Aorta (tissue), 5 donors: ENCODE data around the gene VRK3. TPM values are rescaled to one million over a fixed set of nuclear protein-coding genes. Genes with fewer than 3 reads are reported as not detected.

Experiments
- ATAC-seq: fragments of 200-7000 bp; cut with Tn5 transposase; one replicate; pipeline ENCODE4 v1.9.1; 2022; ENCODE audit warnings: moderate library complexity; ENCODE audit not compliant: low FRiP score
- DNase-seq, 2 donors: peaks; one replicate each; pipeline ENCODE4 v3.0.0-alpha.2; 2020
- H3K27ac ChIP-seq, 2 donors: one replicate each; pipeline ENCODE4 v1.5.1; 2013; ENCODE audit warnings: low read length in 2 of 2, mild to moderate bottlenecking in 2 of 2, moderate library complexity in 2 of 2, control low read depth in 1 of 2, inconsistent platforms in 1 of 2, low read depth in 1 of 2
- H3K27me3 ChIP-seq, 2 donors: one replicate each; pipeline ENCODE4 v1.6.1; 2013; ENCODE audit warnings: control low read depth in 1 of 2, low read length in 1 of 2, mild to moderate bottlenecking in 1 of 2, moderate library complexity in 1 of 2; ENCODE audit not compliant: insufficient read depth in 2 of 2, control insufficient read depth in 1 of 2
- H3K36me3 ChIP-seq, 2 donors: one replicate each; pipeline ENCODE4 v1.6.1; 2013; ENCODE audit warnings: control low read depth in 1 of 2, low read length in 1 of 2, mild to moderate bottlenecking in 1 of 2; ENCODE audit not compliant: insufficient read depth in 2 of 2, control insufficient read depth in 1 of 2
- H3K4me1 ChIP-seq, 2 donors: one replicate each; pipeline ENCODE4 v1.6.1; 2013; ENCODE audit warnings: low read length in 2 of 2, control low read depth in 1 of 2, mild to moderate bottlenecking in 1 of 2, moderate library complexity in 1 of 2; ENCODE audit not compliant: insufficient read depth in 2 of 2, control insufficient read depth in 1 of 2
- H3K4me3 ChIP-seq, 2 donors: one replicate each; pipeline ENCODE4 v1.5.1; 2013; ENCODE audit warnings: low read length in 2 of 2, control low read depth in 1 of 2, mild to moderate bottlenecking in 1 of 2
- H3K9me3 ChIP-seq: one replicate; pipeline ENCODE4 v1.6.1; 2013; ENCODE audit warnings: mild to moderate bottlenecking, low read length; ENCODE audit not compliant: control insufficient read depth
- WGBS, 2 donors: extraction: QIAGEN DNeasy Blood & Tissue Kit; methylation state at CpG; one replicate each; pipeline ENCODE4 v1.1.7; 2013; 5-methylcytosine and 5-hydroxymethylcytosine counted together
- intact Hi-C, 2 donors: fragments of 100-400 bp; cut with DNase I; formaldehyde crosslinking; loops; one replicate each; pipeline versions ENCODE4 v1.14.2 to v1.15.0; 2022
- polyA plus RNA-seq, 2 donors: library from polyadenylated mRNA; stranded (reverse); fragments of 200-250 nt; gene quantifications; one replicate each; pipeline ENCODE4 v1.2.3, GENCODE V29; 2013
- total RNA-seq, 2 donors: library from RNA; stranded (reverse); fragmentation: NEBNext Ultra II Directional; extraction: Animal tissue kit (Norgen Biotek cat#: 25700); gene quantifications; one replicate each; pipeline ENCODE4 v1.2.1, GENCODE V29; 2021
- donor health status: healthy with polysubstance abuse.
- donor health status: Bipolar disorder and iron deficiency.
- donor health status: DM: no; HTN: no; CAD: no.
- donor health status: DM: no; HTN: no; CAD: no.
- donor health status: DM: yes; HTN: yes; CAD: no.

Gene VRK3
- total and polyA plus RNA-seq, 4 donors: 23.7 to 40.5 (median 31.8) TPM

- H3K4me3 ChIP-seq: no peak overlapping the region
- DNase-seq (no peak), ATAC-seq (no peak)
- H3K27ac ChIP-seq: no peak overlapping the region
- H3K9me3 ChIP-seq: no peaks in the 10 kb centered on the region
- no peaks in the 10 kb centered on the region for H3K4me1 ChIP-seq
- intact Hi-C loops: no loop called here
- no peaks in the 10 kb centered on the region for H3K27me3 ChIP-seq
- H3K36me3 ChIP-seq: no peaks in the 10 kb centered on the region
- 85 to 89% methylated on average over 5 of the region's 5 CpGs for whole genome bisulfite sequencing, 2 donors
These were observed 84.7 kb downstream of the VRK3 start for GRCh38 chr19:49940482-49940791.

DNA sequence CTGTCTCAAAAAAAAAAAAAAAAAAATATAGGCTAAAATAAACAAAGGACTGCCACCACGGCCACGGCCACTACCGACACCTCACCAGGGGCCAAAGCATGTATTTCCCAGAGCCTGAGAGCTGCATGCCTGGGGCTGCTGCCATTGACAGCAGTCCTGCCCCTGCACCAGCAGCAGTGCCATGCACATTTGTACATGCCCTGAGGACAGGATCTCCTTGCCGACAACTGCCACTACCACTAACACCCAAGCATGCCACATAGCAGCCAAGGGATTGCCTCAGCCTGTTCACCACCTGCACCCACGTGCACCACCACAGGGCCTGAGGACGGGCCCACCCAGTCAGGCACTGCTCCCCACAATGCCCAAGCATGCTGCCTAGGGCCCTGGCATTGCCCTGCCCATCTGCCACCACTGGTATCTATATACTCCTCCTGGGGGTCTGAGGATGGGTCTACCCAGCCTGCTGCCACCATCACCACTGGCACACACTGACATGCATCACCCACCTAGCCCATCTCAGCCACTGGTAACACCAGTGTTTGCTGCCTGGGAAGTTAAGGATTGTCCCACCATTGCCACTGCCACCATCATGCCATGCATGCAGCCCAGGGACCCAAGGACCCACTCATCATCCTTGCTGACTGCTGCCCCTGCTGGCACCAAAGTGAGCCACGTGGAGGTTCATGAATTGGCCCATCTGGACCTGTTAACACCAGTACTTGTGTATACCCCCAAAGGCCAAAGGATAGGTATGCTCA, 85.3 kb downstream of the VRK3 start:
- DNase-seq (peak; percentile 30 to 60), ATAC-seq (no peak)

DNA sequence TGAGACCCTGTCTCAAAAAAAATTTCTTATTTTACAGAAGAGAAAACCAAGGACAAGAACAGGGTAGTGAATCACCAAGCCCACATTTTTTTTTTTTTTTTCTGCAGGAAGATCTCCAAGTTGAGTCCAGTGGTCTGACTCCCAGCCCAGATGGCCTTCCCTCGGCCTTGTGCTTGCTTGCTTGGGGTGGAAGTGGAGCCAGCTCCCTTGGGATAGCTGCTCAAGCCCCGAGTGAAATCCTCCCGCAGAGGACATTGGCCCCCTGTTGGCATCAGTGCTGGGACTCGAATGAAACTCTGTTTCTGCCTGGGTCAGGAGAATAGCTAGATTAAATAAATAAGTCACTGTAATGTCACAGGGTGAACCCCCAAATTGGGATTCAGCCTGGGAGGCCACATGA, 86.5 kb downstream of the VRK3 start:
- Histone ChIP-seq H3K27me3 (no peaks in the 10 kb centered on the region), H3K4me3 (no peak overlapping the region), H3K27ac (no peak overlapping the region), H3K36me3 (no peaks in the 10 kb centered on the region), H3K9me3 (no peaks in the 10 kb centered on the region), H3K4me1 (no peaks in the 10 kb centered on the region)
- ATAC-seq (no peak), DNase-seq (peak; percentile 16 to 30)
- 40 to 60% methylated on average over 4 of the region's 4 CpGs for WGBS, 2 donors
- intact Hi-C loops: loop anchor here (5.0 to 10.0 kb wide), 2 partner anchors 44 to 196 kb away; no protein-coding TSS in a partner anchor

More for the DNA sequence above, 85.3 kb downstream of the VRK3 start:
- H3K27ac ChIP-seq: no peak overlapping the region
- intact Hi-C loops: loop anchor here (5.0 to 10.0 kb wide), 2 partner anchors 42 to 195 kb away; no protein-coding TSS in a partner anchor
- H3K27me3 ChIP-seq: no peaks in the 10 kb centered on the region
- H3K36me3 ChIP-seq: no peaks in the 10 kb centered on the region
- no peaks in the 10 kb centered on the region for H3K4me1 ChIP-seq
- H3K4me3 ChIP-seq: no peak overlapping the region
- WGBS, 2 donors: 60 to 66% methylated on average over 7 of the region's 7 CpGs
- no peaks in the 10 kb centered on the region for H3K9me3 ChIP-seq

GRCh38 chr19:49937750-49938381, 87.3 kb downstream of the VRK3 start:
- Histone ChIP-seq H3K9me3 (no peaks in the 10 kb centered on the region), H3K27ac (no peak overlapping the region), H3K4me1 (no peaks in the 10 kb centered on the region), H3K4me3 (no peak overlapping the region), H3K27me3 (no peaks in the 10 kb centered on the region), H3K36me3 (no peaks in the 10 kb centered on the region)
- peak; percentile 82 to 95 for DNase-seq
- peak; percentile 90 for ATAC-seq
- 16 to 18% methylated on average over 35 of the region's 35 CpGs for WGBS, 2 donors
- intact Hi-C loops: loop anchor here (1.0 to 10.0 kb wide), 3 partner anchors 44 to 197 kb away; no protein-coding TSS in a partner anchor

GRCh38 chr19:49936549-49936948, 88.6 kb downstream of the VRK3 start:
- Histone ChIP-seq H3K4me3 (no peak overlapping the region), H3K9me3 (no peaks in the 10 kb centered on the region), H3K36me3 (no peaks in the 10 kb centered on the region), H3K27ac (no peak overlapping the region), H3K4me1 (no peaks in the 10 kb centered on the region), H3K27me3 (no peaks in the 10 kb centered on the region)
- ATAC-seq (no peak), DNase-seq (peak; percentile 4 to 14)
- intact Hi-C loops: loop anchor here (5.0 to 10.0 kb wide), 2 partner anchors 46 to 198 kb away; no protein-coding TSS in a partner anchor
- WGBS, 2 donors: 65 to 67% methylated on average over 5 of the region's 5 CpGs

DNA sequence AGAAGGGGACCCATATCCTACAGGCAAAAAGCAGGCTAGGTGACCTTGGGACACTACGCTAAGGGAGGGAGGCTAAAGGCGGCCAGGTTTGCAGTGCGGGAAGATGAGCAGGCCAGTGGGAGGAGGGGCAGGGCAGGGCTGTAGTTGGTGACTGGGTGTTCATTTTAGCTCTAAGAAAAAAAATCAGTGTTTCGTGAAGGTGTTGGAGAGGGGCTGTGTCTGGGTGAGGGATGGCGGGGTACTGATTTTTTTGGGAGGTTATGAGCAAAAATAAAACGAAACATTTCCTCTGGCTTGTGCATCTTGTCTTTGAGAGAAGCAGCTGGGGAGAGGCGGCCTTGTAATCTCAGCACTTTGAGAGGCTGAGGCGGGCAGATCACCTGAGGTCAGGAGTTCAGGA, 91.5 kb downstream of the VRK3 start:
- no peak overlapping the region for H3K27ac ChIP-seq
- ATAC-seq (no peak), DNase-seq (peak; percentile 26 to 38)
- no peaks in the 10 kb centered on the region for H3K27me3 ChIP-seq
- intact Hi-C loops: loop anchor here in 1 of 2 donors (10.0 kb wide), 1 partner anchor 201 kb away; no protein-coding TSS in a partner anchor
- H3K9me3 ChIP-seq: no peaks in the 10 kb centered on the region
- no peaks in the 10 kb centered on the region for H3K4me1 ChIP-seq
- 82 to 90% methylated on average over 8 of the region's 8 CpGs for WGBS, 2 donors
- no peak overlapping the region for H3K4me3 ChIP-seq
- no peaks in the 10 kb centered on the region for H3K36me3 ChIP-seq

GRCh38 chr19:49932731-49933131, 92.4 kb downstream of the VRK3 start:
- Histone ChIP-seq H3K27ac (no peak overlapping the region), H3K4me1 (no peaks in the 10 kb centered on the region), H3K9me3 (no peaks in the 10 kb centered on the region), H3K4me3 (no peak overlapping the region), H3K27me3 (no peaks in the 10 kb centered on the region), H3K36me3 (no peaks in the 10 kb centered on the region)
- intact Hi-C loops: loop anchor here in 1 of 2 donors (10.0 kb wide), 1 partner anchor 202 kb away; no protein-coding TSS in a partner anchor
- peak; percentile 55 to 72 for DNase-seq
- no peak for ATAC-seq
- WGBS, 2 donors: 96% methylated on average over 21 to 25 of the region's 25 CpGs

DNA sequence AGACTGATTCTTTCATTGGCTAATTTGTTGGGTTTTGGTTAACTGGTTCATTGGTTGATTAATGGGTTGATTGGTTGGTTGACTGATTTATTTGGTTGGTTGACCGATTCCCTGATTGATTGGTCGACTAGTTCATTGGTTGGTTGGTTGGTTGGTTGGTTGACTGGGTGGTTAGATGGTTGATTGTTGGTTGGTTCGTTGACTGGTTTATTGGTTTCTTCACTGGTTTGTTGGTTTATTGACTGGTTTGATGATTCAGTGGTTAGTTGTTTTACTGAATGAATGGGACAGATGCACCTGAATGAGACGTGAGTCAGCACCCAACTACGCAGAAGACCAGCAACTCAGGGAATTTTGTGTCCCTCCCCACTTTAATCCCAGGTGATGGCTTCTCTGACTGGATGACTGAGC, 93.1 kb downstream of the VRK3 start:
- no peaks in the 10 kb centered on the region for H3K4me1 ChIP-seq
- no peak for DNase-seq
- H3K27ac ChIP-seq: no peak overlapping the region
- no peaks in the 10 kb centered on the region for H3K9me3 ChIP-seq
- WGBS, 2 donors: 94 to 95% methylated on average over 5 of the region's 5 CpGs
- no peak overlapping the region for H3K4me3 ChIP-seq
- no peaks in the 10 kb centered on the region for H3K27me3 ChIP-seq
- intact Hi-C loops: loop anchor here in 1 of 2 donors (10.0 kb wide), 1 partner anchor 203 kb away; no protein-coding TSS in a partner anchor
- ATAC-seq: no peak
- H3K36me3 ChIP-seq: no peaks in the 10 kb centered on the region
